H9 (cell line): ENCODE results near the gene TRHDE. TPM values are rescaled to one million over a fixed set of nuclear protein-coding genes. Genes with fewer than 3 reads are reported as not detected.
"Not testable (repeated sequence)": the region's sequence is repeated elsewhere in the genome, so short reads cannot be mapped to it uniquely, and the experiment has no call there.

Experiments
- DNase-seq: peaks from one replicate; pipeline ENCODE4 v3.0.0-alpha.2; 2017
- H2AFZ ChIP-seq: one replicate; pipeline ENCODE4 v1.6.1; 2013; ENCODE audit warnings: mild to moderate bottlenecking, low read length, control low read depth, moderate library complexity
- H2AK5ac ChIP-seq: 2 replicates; pipeline ENCODE4 v1.6.1; 2013; ENCODE audit warnings: low read length, control low read depth, mixed read lengths; ENCODE audit not compliant: insufficient read length
- H2BK120ac ChIP-seq: one replicate; pipeline ENCODE4 v1.6.1; 2013; ENCODE audit warnings: low read depth, mild to moderate bottlenecking, low read length, control low read depth, inconsistent platforms; ENCODE audit not compliant: poor library complexity, severe bottlenecking
- H2BK12ac ChIP-seq: 2 replicates; pipeline ENCODE4 v1.6.1; 2013; ENCODE audit warnings: low read length, control low read depth, mixed read lengths, low read depth; ENCODE audit not compliant: insufficient read length
- H2BK15ac ChIP-seq: 2 replicates; pipeline ENCODE4 v1.6.1; 2013; ENCODE audit warnings: low read depth, low read length, control low read depth
- H2BK20ac ChIP-seq: one replicate; pipeline ENCODE4 v1.6.1; 2013; ENCODE audit warnings: low read depth, mild to moderate bottlenecking, low read length, control low read depth, inconsistent platforms; ENCODE audit not compliant: poor library complexity, severe bottlenecking
- H2BK5ac ChIP-seq: 2 replicates; pipeline ENCODE4 v1.6.1; 2013; ENCODE audit warnings: low read length, control low read depth, mixed read lengths; ENCODE audit not compliant: insufficient read length
- H3K14ac ChIP-seq: 2 replicates; pipeline ENCODE4 v1.6.1; 2013; ENCODE audit warnings: low read length, control low read depth; ENCODE audit not compliant: insufficient read depth
- H3K18ac ChIP-seq: 2 replicates; pipeline ENCODE4 v1.6.1; 2013; ENCODE audit warnings: low read depth, mild to moderate bottlenecking, mixed read lengths, low read length, control low read depth; ENCODE audit not compliant: insufficient read length
- H3K23ac ChIP-seq: 2 replicates; pipeline ENCODE4 v1.6.1; 2013; ENCODE audit warnings: low read length, control low read depth, mixed read lengths, low read depth; ENCODE audit not compliant: insufficient read length
- H3K23me2 ChIP-seq: 2 replicates; pipeline ENCODE4 v1.6.1; 2013; ENCODE audit warnings: low read depth, mild to moderate bottlenecking, mixed read lengths, low read length, control low read depth; ENCODE audit not compliant: insufficient read length, poor library complexity, severe bottlenecking
- H3K27ac ChIP-seq: 2 replicates; pipeline ENCODE4 v1.5.1; 2013; ENCODE audit warnings: low read length, control low read depth, mixed read lengths, low read depth; ENCODE audit not compliant: insufficient read length
- H3K27me3 ChIP-seq: 2 replicates; pipeline ENCODE4 v1.6.1; 2013; ENCODE audit warnings: low read length, control low read depth, inconsistent platforms; ENCODE audit not compliant: insufficient read depth
- H3K4ac ChIP-seq: 2 replicates; pipeline ENCODE4 v1.6.1; 2013; ENCODE audit warnings: low read depth, mild to moderate bottlenecking, control low read depth, inconsistent platforms, low read length, moderate library complexity
- H3K4me1 ChIP-seq: 2 replicates; pipeline ENCODE4 v1.6.1; 2013; ENCODE audit warnings: low read length, control low read depth, inconsistent platforms; ENCODE audit not compliant: insufficient read depth
- H3K4me2 ChIP-seq: 2 replicates; pipeline ENCODE4 v1.6.1; 2013; ENCODE audit warnings: low read length, control low read depth, mixed read lengths; ENCODE audit not compliant: insufficient read length, insufficient read depth
- H3K56ac ChIP-seq: 2 replicates; pipeline ENCODE4 v1.6.1; 2013; ENCODE audit warnings: low read depth, mild to moderate bottlenecking, mixed read lengths, low read length, control low read depth; ENCODE audit not compliant: insufficient read length
- H3K79me1 ChIP-seq: 2 replicates; pipeline ENCODE4 v1.6.1; 2013; ENCODE audit warnings: low read depth, mild to moderate bottlenecking, moderate library complexity, low read length, control low read depth, inconsistent platforms; ENCODE audit not compliant: insufficient read depth, poor library complexity, severe bottlenecking
- H3K79me2 ChIP-seq: 2 replicates; pipeline ENCODE4 v1.6.1; 2013; ENCODE audit warnings: low read length, control low read depth, inconsistent platforms; ENCODE audit not compliant: insufficient read depth
- H3K9ac ChIP-seq: 2 replicates; pipeline ENCODE4 v1.6.1; 2013; ENCODE audit warnings: low read length, control low read depth, mixed read lengths; ENCODE audit not compliant: insufficient read length; ENCODE audit errors: extremely low read depth
- H3K9me3 ChIP-seq: one replicate; pipeline ENCODE4 v1.6.1; 2013; ENCODE audit warnings: low read depth, low read length, inconsistent platforms; ENCODE audit not compliant: control insufficient read depth
- H3T11ph ChIP-seq: one replicate; pipeline ENCODE4 v1.6.1; 2013; ENCODE audit warnings: mild to moderate bottlenecking, low read length, control low read depth, inconsistent platforms
- H4K20me1 ChIP-seq: one replicate; pipeline ENCODE4 v1.6.1; 2013; ENCODE audit not compliant: control insufficient read depth, insufficient read length, insufficient read depth
- H4K5ac ChIP-seq: 2 replicates; pipeline ENCODE4 v1.6.1; 2013; ENCODE audit warnings: low read depth, mild to moderate bottlenecking, mixed read lengths, low read length, control low read depth; ENCODE audit not compliant: insufficient read length
- H4K8ac ChIP-seq: replicated peaks from 2 replicates; pipeline ENCODE4 v1.6.1; 2013; ENCODE audit warnings: low read length, control low read depth, mixed read lengths, low read depth; ENCODE audit not compliant: insufficient read length
- H4K91ac ChIP-seq: 2 replicates; pipeline ENCODE4 v1.6.1; 2013; ENCODE audit warnings: low read depth, mild to moderate bottlenecking, moderate library complexity, mixed read lengths, low read length, control low read depth; ENCODE audit not compliant: insufficient read length
- H3K27ac Mint-ChIP-seq, 3 experiments: 2 replicates in 2 of 3; 3 replicates in 1 of 3; pipeline ENCODE4 v1.8.0; 2020 to 2021; ENCODE audit warnings: mixed read lengths in 3 of 3, mild to moderate bottlenecking in 1 of 3, moderate library complexity in 1 of 3
- H3K27me3 Mint-ChIP-seq: 2 replicates; pipeline ENCODE4 v1.8.0; 2021; ENCODE audit warnings: low read depth, mild to moderate bottlenecking, moderate library complexity, mixed read lengths
- H3K36me3 Mint-ChIP-seq, 3 experiments: 2 replicates in 2 of 3; 3 replicates in 1 of 3; pipeline ENCODE4 v1.8.0; 2020 to 2021; ENCODE audit warnings: low read depth in 3 of 3, mixed read lengths in 3 of 3; ENCODE audit not compliant: insufficient read depth in 1 of 3
- H3K4me1 Mint-ChIP-seq, 2 experiments: 2 replicates each; pipeline ENCODE4 v1.8.0; 2020; ENCODE audit warnings: mixed read lengths in 2 of 2
- H3K4me3 Mint-ChIP-seq, 2 experiments: 2 replicates in 1 of 2; 3 replicates in 1 of 2; pipeline ENCODE4 v1.8.0; 2020 to 2021; ENCODE audit warnings: mild to moderate bottlenecking in 2 of 2, mixed read lengths in 2 of 2, moderate library complexity in 1 of 2
- H3K9me3 Mint-ChIP-seq, 2 experiments: 2 replicates in 1 of 2; 3 replicates in 1 of 2; pipeline ENCODE4 v1.8.0; 2020; ENCODE audit warnings: mild to moderate bottlenecking in 2 of 2, mixed read lengths in 2 of 2, moderate library complexity in 1 of 2
- WGBS: extraction: QIAGEN DNeasy Blood & Tissue Kit; methylation state at CpG from one replicate; pipeline ENCODE4 v1.1.7; 2013; ENCODE audit warnings: missing lambda C conversion rate, low lambda C conversion rate, mixed read lengths; ENCODE audit not compliant: insufficient read length; ENCODE audit errors: extremely low coverage; 5-methylcytosine and 5-hydroxymethylcytosine counted together
- total RNA-seq: library from RNA; stranded (reverse); gene quantifications from 2 replicates; pipeline ENCODE4 v1.2.1, GENCODE V29; 2021
- TF ChIP-seq, protein P1 (sequence below): fragments of 200-600 bp; sonication (generic); conservative IDR thresholded peaks from 3 replicates; pipeline ENCODE4 v1.8.0; 2021; ENCODE audit warnings: antibody characterized with exemption, mild to moderate bottlenecking

TRHDE gene
- total RNA-seq, 1 experiment from 2014 or later, result 1.0 TPM

DNA sequence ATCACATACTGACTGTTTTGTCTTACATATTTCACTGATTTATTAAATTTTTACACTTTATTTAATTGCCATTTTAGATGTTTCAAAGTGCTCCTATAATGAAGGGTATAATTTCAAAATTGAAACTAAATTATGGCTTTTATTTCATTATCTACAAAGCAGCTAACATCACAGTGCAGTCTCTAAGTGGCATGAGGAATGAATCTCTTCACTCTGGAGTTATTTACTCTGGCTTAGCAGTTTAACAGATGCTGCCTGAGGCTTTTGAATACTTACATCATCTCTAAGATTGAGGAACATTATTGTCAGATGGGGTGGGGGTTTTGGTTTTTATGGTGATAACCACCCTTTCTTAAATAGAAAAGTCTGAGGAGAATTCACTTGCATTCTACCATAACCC, 386.4 kb downstream of the TRHDE start:
- no peak for DNase-seq
- H3K27me3 Mint-ChIP-seq, result no peaks in the 10 kb centered on the region
- no peaks in the 10 kb centered on the region; a peak in 1 of 7 replicates for H3K36me3 Mint-ChIP-seq
- no peak overlapping the region for H3T11ph ChIP-seq
- H3K23me2 ChIP-seq, result no peaks in the 10 kb centered on the region
- no peaks in the 10 kb centered on the region for H4K20me1 ChIP-seq
- no peak overlapping the region for H3K9ac ChIP-seq
- no peaks in the 10 kb centered on the region for H3K79me1 ChIP-seq
- H2BK120ac ChIP-seq, result no peak overlapping the region
- no peak overlapping the region for H3K14ac ChIP-seq
- no peak overlapping the region for H3K27ac ChIP-seq
- H2BK5ac ChIP-seq, result no peak overlapping the region
- no peak overlapping the region for H3K4me3 Mint-ChIP-seq
- no peaks in the 10 kb centered on the region for H3K4me1 ChIP-seq
- H4K91ac ChIP-seq, result no peak overlapping the region
- TF ChIP-seq, protein P1, sequence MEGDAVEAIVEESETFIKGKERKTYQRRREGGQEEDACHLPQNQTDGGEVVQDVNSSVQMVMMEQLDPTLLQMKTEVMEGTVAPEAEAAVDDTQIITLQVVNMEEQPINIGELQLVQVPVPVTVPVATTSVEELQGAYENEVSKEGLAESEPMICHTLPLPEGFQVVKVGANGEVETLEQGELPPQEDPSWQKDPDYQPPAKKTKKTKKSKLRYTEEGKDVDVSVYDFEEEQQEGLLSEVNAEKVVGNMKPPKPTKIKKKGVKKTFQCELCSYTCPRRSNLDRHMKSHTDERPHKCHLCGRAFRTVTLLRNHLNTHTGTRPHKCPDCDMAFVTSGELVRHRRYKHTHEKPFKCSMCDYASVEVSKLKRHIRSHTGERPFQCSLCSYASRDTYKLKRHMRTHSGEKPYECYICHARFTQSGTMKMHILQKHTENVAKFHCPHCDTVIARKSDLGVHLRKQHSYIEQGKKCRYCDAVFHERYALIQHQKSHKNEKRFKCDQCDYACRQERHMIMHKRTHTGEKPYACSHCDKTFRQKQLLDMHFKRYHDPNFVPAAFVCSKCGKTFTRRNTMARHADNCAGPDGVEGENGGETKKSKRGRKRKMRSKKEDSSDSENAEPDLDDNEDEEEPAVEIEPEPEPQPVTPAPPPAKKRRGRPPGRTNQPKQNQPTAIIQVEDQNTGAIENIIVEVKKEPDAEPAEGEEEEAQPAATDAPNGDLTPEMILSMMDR, result no peak
- H3K9me3 ChIP-seq, result no peaks in the 10 kb centered on the region
- no peak overlapping the region for H3K4me2 ChIP-seq
- no peak overlapping the region for H4K8ac ChIP-seq
- no peak overlapping the region for H4K5ac ChIP-seq
- no peak overlapping the region for H2BK20ac ChIP-seq
- H2BK15ac ChIP-seq, result no peak overlapping the region
- no peak overlapping the region for H2BK12ac ChIP-seq
- H3K18ac ChIP-seq, result no peak overlapping the region
- H3K79me2 ChIP-seq, result no peaks in the 10 kb centered on the region
- H2AFZ ChIP-seq, result no peak overlapping the region
- no peak overlapping the region for H2AK5ac ChIP-seq
- H3K4ac ChIP-seq, result no peak overlapping the region
- H3K56ac ChIP-seq, result no peak overlapping the region
- H3K23ac ChIP-seq, result no peak overlapping the region
- no peaks in the 10 kb centered on the region for H3K9me3 Mint-ChIP-seq
- no peaks in the 10 kb centered on the region for H3K4me1 Mint-ChIP-seq
- no peaks in the 10 kb centered on the region for H3K27me3 ChIP-seq
- H3K27ac Mint-ChIP-seq, result no peak overlapping the region

DNA sequence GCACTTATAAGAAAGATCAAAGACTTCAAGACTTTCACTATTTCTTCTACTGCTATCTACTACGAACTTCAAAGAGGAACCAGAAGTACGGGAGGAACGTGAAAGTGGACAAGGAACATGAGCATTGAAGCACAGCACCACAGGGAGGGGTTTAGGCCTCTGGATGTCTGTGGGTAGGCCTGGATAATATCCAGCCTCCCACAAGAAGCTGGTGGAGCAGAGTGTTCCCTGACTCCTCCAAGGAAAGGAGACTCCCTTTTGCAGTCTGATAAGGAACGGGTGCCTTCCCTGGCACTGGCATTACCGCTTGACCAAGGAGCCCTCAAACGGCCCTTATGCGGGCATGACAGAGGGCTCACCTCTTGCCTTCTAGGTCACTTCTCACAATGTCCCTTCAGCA, 388.0 kb downstream of the TRHDE start:
- not testable (repeated sequence) for H3K4ac ChIP-seq, H3K4me2 ChIP-seq, H3T11ph ChIP-seq, H2BK20ac ChIP-seq, H4K5ac ChIP-seq, H3K27me3 Mint-ChIP-seq, H3K4me3 Mint-ChIP-seq, H3K23ac ChIP-seq, H3K27ac Mint-ChIP-seq, H2BK12ac ChIP-seq, H2BK15ac ChIP-seq, H3K56ac ChIP-seq, H4K20me1 ChIP-seq, H3K4me1 ChIP-seq, H2AFZ ChIP-seq, H3K36me3 Mint-ChIP-seq, H2BK5ac ChIP-seq, H3K4me1 Mint-ChIP-seq, H3K18ac ChIP-seq, H3K79me1 ChIP-seq, H3K9me3 Mint-ChIP-seq, H3K79me2 ChIP-seq, H3K23me2 ChIP-seq, H4K8ac ChIP-seq, H2BK120ac ChIP-seq, H3K9ac ChIP-seq, H3K27ac ChIP-seq, H2AK5ac ChIP-seq, H4K91ac ChIP-seq, H3K14ac ChIP-seq, H3K27me3 ChIP-seq, DNase-seq, H3K9me3 ChIP-seq
- no CpG with 5 or more reads among the region's 7 CpGs for WGBS
